ENCODE data around the gene PREB. TPM values are rescaled to one million over a fixed set of nuclear protein-coding genes. Genes with fewer than 3 reads are reported as not detected.
"Not testable (repeated sequence)": the region's sequence is repeated elsewhere in the genome, so short reads cannot be mapped to it uniquely, and the experiment has no call there.

Gene PREB
- total RNA-seq, 2 experiments from 2014 or later = 96.8 to 113 TPM

DNA sequence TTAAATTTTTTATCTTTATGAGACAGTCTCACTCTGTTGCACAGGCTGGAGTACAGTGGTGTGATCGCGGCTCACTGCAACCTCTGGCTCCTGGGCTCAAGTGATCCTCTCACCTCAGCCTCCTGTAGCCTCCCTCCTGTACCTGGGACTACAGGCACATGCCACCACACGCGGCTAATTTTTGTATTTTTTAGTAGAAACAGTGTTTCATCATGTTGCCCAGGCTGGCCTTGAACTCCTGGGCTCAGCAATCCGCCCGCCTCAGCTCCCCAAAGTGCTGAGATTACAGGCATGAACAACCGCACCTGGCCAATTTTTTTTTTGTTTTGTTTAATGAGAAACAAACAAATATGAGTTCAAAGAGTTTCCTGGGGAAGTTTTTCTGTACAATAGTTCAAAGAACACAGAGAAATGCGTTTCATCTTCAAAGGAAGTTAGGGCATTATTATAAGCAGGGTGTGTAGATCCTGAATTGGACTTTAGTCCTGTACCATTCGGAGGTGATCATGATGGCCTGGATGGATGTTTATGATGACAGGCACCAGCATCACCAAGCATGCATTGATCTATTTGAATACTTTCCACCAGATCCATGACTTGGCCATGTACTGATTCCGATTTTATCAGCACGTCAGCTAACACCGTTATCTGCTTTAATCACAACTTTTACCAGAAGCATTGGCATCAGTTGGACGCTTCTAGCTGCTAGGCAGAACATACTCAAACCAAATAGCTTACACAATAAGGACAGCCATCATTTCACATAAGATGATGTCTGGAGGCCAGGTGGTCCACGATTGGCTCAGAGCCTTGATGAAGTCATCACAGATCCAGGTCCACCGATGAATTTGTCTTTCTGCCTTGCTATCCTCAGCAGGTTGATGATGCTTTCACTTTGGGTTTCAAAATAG, 43.3 kb upstream of the PREB start:
- peak overlapping the region; percentile 34 for H3K27ac ChIP-seq (ENCODE audit: low read depth, low read length, poor library complexity, severe bottlenecking)
- POLR2A ChIA-PET = interaction anchor here (0.6 to 3.7 kb wide), 4 partner anchors 8 to 97 kb away, joined by 4 to 24 read pairs (median 10); no protein-coding TSS in a partner anchor
- no TSS peak for BruUV-seq (replicated peaks)
- intact Hi-C loops (cut with micrococcal nuclease; ENCODE audit: unreplicated experiment) = no loop called here
- DNase-seq (ENCODE audit: low spot score) = peak; percentile 60
- TF ChIP-seq, protein P1, sequence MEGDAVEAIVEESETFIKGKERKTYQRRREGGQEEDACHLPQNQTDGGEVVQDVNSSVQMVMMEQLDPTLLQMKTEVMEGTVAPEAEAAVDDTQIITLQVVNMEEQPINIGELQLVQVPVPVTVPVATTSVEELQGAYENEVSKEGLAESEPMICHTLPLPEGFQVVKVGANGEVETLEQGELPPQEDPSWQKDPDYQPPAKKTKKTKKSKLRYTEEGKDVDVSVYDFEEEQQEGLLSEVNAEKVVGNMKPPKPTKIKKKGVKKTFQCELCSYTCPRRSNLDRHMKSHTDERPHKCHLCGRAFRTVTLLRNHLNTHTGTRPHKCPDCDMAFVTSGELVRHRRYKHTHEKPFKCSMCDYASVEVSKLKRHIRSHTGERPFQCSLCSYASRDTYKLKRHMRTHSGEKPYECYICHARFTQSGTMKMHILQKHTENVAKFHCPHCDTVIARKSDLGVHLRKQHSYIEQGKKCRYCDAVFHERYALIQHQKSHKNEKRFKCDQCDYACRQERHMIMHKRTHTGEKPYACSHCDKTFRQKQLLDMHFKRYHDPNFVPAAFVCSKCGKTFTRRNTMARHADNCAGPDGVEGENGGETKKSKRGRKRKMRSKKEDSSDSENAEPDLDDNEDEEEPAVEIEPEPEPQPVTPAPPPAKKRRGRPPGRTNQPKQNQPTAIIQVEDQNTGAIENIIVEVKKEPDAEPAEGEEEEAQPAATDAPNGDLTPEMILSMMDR (conservative IDR thresholded peaks at IDR 0.05; ENCODE audit: low read length) = no peak
- no peak for TF ChIP-seq EZH2phosphoT487 (IDR thresholded peaks at IDR 0.05; ENCODE audit: borderline replicate concordance, low read depth, low read length)
- CTCF ChIA-PET (ENCODE audit: unreplicated experiment) = no interaction called here
- H3K36me3 ChIP-seq (ENCODE audit: insufficient read depth, low read length) = no peaks in the 10 kb centered on the region
- H3K4me3 ChIP-seq (ENCODE audit: low read depth, low read length, poor library complexity, severe bottlenecking) = peak overlapping the region; percentile 2
- no peaks in the 10 kb centered on the region for H3K9me3 ChIP-seq (ENCODE audit: low read length)
- peak overlapping the region; percentile 71; the same call in 1 of the 2 replicates for H2AFZ ChIP-seq (ENCODE audit: low read length)
- no peaks in the 10 kb centered on the region for H3K9me2 ChIP-seq (ENCODE audit: insufficient read depth, low read length)
- H3K4me2 ChIP-seq (ENCODE audit: low read length) = peak overlapping the region; percentile 44
- H3K79me2 ChIP-seq (ENCODE audit: insufficient read depth, low read depth, low read length) = no peaks in the 10 kb centered on the region
- H3K4me1 ChIP-seq (ENCODE audit: insufficient read depth, low read length, poor library complexity, severe bottlenecking) = peaks cover 60% of the 10 kb centered on the region
- H4K20me1 ChIP-seq (ENCODE audit: insufficient read depth, low read length) = no peaks in the 10 kb centered on the region

DNA sequence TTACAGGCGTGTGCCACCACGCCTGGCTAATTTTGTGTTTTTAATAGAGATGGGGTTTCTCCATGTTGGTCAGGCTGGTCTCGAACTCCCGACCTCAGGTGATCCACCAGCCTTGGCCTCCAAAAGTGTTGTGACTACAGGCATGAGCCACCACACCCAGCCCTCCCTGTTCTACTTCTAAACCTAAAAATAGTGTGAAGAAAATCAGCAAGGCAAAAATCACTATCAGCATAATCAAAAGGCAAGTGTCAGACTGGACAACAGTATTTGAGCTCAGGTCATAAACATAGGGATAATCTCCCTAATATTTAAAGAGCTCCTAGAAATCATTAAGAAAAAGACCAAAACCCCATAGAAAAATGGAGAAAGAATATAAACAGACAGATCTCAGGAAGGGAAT, 41.3 kb upstream of the PREB start:
- DNase-seq (ENCODE audit: low spot score); H3K79me2 ChIP-seq (ENCODE audit: insufficient read depth, low read depth, low read length); intact Hi-C loops (cut with micrococcal nuclease; ENCODE audit: unreplicated experiment); H3K27ac ChIP-seq (ENCODE audit: low read depth, low read length, poor library complexity, severe bottlenecking); H3K9me3 ChIP-seq (ENCODE audit: low read length); BruUV-seq (replicated peaks); H3K36me3 ChIP-seq (ENCODE audit: insufficient read depth, low read length); H3K9me2 ChIP-seq (ENCODE audit: insufficient read depth, low read length); H4K20me1 ChIP-seq (ENCODE audit: insufficient read depth, low read length); H3K4me3 ChIP-seq (ENCODE audit: low read depth, low read length, poor library complexity, severe bottlenecking): not testable (repeated sequence)
- peak overlapping the region; percentile 58; the same call in 1 of the 2 replicates for H2AFZ ChIP-seq (ENCODE audit: low read length)
- ChIA-PET POLR2A (interaction anchor here (1.2 to 3.7 kb wide), 5 partner anchors 10 to 52 kb away, joined by 3 to 24 read pairs (median 11); partner anchors contain the start of genes PREB and TCF23), CTCF (ENCODE audit: unreplicated experiment) (interaction anchor here (1.2 kb wide), 2 partner anchors 11 to 76 kb away, joined by 3 to 4 read pairs; no protein-coding TSS in a partner anchor)
- peaks cover 77% of the 10 kb centered on the region for H3K4me1 ChIP-seq (ENCODE audit: insufficient read depth, low read length, poor library complexity, severe bottlenecking)
- H3K4me2 ChIP-seq (ENCODE audit: low read length) = peak overlapping the region; percentile 36; the same call in 1 of the 2 replicates

DNA sequence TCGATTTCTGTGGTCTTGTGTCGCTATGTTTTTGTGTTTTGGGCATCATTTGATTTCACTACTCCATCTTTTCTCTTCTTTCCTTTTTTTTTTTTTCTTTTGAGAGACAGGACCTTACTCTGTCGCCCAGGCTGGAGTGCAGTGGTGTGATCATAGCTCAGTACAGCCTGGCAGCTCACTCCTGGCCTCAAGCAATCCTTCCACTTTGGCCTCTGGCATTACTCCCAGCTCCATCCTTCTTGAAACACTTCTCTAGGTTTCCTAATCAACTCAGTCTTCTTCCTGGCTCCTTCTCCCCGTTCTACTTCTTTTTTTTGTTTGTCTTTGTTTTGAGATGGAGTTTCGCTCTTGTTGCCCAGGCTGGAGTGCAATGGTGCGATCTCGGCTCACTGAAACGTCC, 40.9 kb upstream of the PREB start:
- Histone ChIP-seq H3K4me2 (ENCODE audit: low read length) (peak overlapping the region; percentile 44; the same call in 1 of the 2 replicates), H2AFZ (ENCODE audit: low read length) (peak overlapping the region; percentile 84; the same call in 1 of the 2 replicates), H3K9me2 (ENCODE audit: insufficient read depth, low read length) (no peaks in the 10 kb centered on the region), H3K4me3 (ENCODE audit: low read depth, low read length, poor library complexity, severe bottlenecking) (no peak overlapping the region), H3K4me1 (ENCODE audit: insufficient read depth, low read length, poor library complexity, severe bottlenecking) (peaks cover 82% of the 10 kb centered on the region), H4K20me1 (ENCODE audit: insufficient read depth, low read length) (no peaks in the 10 kb centered on the region), H3K27ac (ENCODE audit: low read depth, low read length, poor library complexity, severe bottlenecking) (peak overlapping the region; percentile 18), H3K36me3 (ENCODE audit: insufficient read depth, low read length) (no peaks in the 10 kb centered on the region), H3K79me2 (ENCODE audit: insufficient read depth, low read depth, low read length) (no peaks in the 10 kb centered on the region), H3K9me3 (ENCODE audit: low read length) (no peaks in the 10 kb centered on the region)
- intact Hi-C loops (cut with micrococcal nuclease; ENCODE audit: unreplicated experiment) = no loop called here
- ChIA-PET POLR2A (interaction anchor here (0.5 to 3.7 kb wide), 10 partner anchors 11 to 786 kb away, joined by 3 to 24 read pairs (median 4); partner anchors contain the start of genes PREB and TCF23), CTCF (ENCODE audit: unreplicated experiment) (interaction anchor here (1.2 kb wide), 2 partner anchors 11 to 75 kb away, joined by 3 to 4 read pairs; no protein-coding TSS in a partner anchor)
- TF ChIP-seq, protein P1 (conservative IDR thresholded peaks at IDR 0.05; ENCODE audit: low read length) = no peak
- TF ChIP-seq EZH2phosphoT487 (IDR thresholded peaks at IDR 0.05; ENCODE audit: borderline replicate concordance, low read depth, low read length) = no peak
- no TSS peak for BruUV-seq (replicated peaks)
- DNase-seq (ENCODE audit: low spot score) = no peak
